Natural killer cell (primary cell): ENCODE measurements around the gene DCTN1. TPM values are rescaled to one million over a fixed set of nuclear protein-coding genes. Genes with fewer than 3 reads are reported as not detected.
A peak's percentile ranks its signal among the peaks of the same experiment; 100 is the strongest.

Experiments used
- ATAC-seq, 3 donors: fragments of 150-1000 bp in 2 of 3; fragments of 200-7000 bp in 1 of 3; cut with Tn5 transposase; 1 replicate in 1 of 3; 2 replicates in 2 of 3; pipeline ENCODE4 v1.10.0; 2021; ENCODE audit warnings: mild to moderate bottlenecking in 2 of 3, moderate library complexity in 2 of 3
- DNase-seq, 2 donors: peaks; one replicate each; pipeline versions ENCODE4 v3.0.0 to v3.0.0-alpha.2; 2013 to 2021; ENCODE audit warnings: mixed read lengths in 1 of 2
- H3K27ac ChIP-seq: one replicate; pipeline ENCODE4 v1.5.1; 2013; ENCODE audit warnings: mild to moderate bottlenecking, low read length
- H3K27me3 ChIP-seq: one replicate; pipeline ENCODE4 v1.6.1; 2013; ENCODE audit warnings: low read length; ENCODE audit not compliant: control insufficient read depth, insufficient read depth
- H3K36me3 ChIP-seq: one replicate; pipeline ENCODE4 v1.6.1; 2013; ENCODE audit warnings: low read length; ENCODE audit not compliant: control insufficient read depth, insufficient read depth
- H3K4me1 ChIP-seq: one replicate; pipeline ENCODE4 v1.6.1; 2013; ENCODE audit warnings: low read length; ENCODE audit not compliant: control insufficient read depth, insufficient read depth
- H3K4me3 ChIP-seq: one replicate; pipeline ENCODE4 v1.5.1; 2013; ENCODE audit warnings: low read length
- H3K9me3 ChIP-seq: one replicate; pipeline ENCODE4 v1.6.1; 2013; ENCODE audit warnings: low read length; ENCODE audit not compliant: control insufficient read depth, insufficient read depth
- H3K27ac Mint-ChIP-seq, 2 donors: one replicate each; pipeline ENCODE4 v1.8.0; 2022; ENCODE audit warnings: mild to moderate bottlenecking in 2 of 2, mixed read lengths in 2 of 2, moderate library complexity in 1 of 2
- H3K27me3 Mint-ChIP-seq, 2 donors: one replicate each; pipeline ENCODE4 v1.8.0; 2022; ENCODE audit warnings: low read depth in 2 of 2, mixed read lengths in 2 of 2
- H3K36me3 Mint-ChIP-seq: one replicate; pipeline ENCODE4 v1.8.0; 2022; ENCODE audit warnings: mixed read lengths
- H3K4me1 Mint-ChIP-seq, 2 donors: one replicate each; pipeline ENCODE4 v1.8.0; 2022; ENCODE audit warnings: mixed read lengths in 2 of 2
- H3K4me3 Mint-ChIP-seq: one replicate; pipeline ENCODE4 v1.8.0; 2022; ENCODE audit warnings: mild to moderate bottlenecking, moderate library complexity, mixed read lengths
- H3K9me3 Mint-ChIP-seq, 2 donors: one replicate each; pipeline ENCODE4 v1.8.0; 2022; ENCODE audit warnings: mixed read lengths in 2 of 2
- WGBS: methylation state at CpG from one replicate; pipeline ENCODE4 v1.1.7; 2013; ENCODE audit warnings: missing lambda C conversion rate; ENCODE audit not compliant: insufficient coverage; 5-methylcytosine and 5-hydroxymethylcytosine counted together
- intact Hi-C: fragments of 100-400 bp; cut with micrococcal nuclease; formaldehyde crosslinking; loops from one replicate; pipeline ENCODE4 v1.14.2; 2022
- total RNA-seq, 4 donors: library from RNA; stranded (reverse); fragments of 120-200 nt in 1 of 4; gene quantifications; one replicate each; pipeline versions ENCODE4 v1.2.3 to v1.2.4, GENCODE V29; 2013 to 2022
- TF ChIP-seq, protein P1 (sequence below): fragments of 200-600 bp; IDR thresholded peaks from one replicate; pipeline ENCODE4 v1.8.0; 2022; ENCODE audit warnings: antibody characterized with exemption

Gene DCTN1
- 100 to 1,000 TPM; 103 to 116 (median 116) TPM for total RNA-seq
- total RNA-seq (2013) = 70.9 TPM

DNA sequence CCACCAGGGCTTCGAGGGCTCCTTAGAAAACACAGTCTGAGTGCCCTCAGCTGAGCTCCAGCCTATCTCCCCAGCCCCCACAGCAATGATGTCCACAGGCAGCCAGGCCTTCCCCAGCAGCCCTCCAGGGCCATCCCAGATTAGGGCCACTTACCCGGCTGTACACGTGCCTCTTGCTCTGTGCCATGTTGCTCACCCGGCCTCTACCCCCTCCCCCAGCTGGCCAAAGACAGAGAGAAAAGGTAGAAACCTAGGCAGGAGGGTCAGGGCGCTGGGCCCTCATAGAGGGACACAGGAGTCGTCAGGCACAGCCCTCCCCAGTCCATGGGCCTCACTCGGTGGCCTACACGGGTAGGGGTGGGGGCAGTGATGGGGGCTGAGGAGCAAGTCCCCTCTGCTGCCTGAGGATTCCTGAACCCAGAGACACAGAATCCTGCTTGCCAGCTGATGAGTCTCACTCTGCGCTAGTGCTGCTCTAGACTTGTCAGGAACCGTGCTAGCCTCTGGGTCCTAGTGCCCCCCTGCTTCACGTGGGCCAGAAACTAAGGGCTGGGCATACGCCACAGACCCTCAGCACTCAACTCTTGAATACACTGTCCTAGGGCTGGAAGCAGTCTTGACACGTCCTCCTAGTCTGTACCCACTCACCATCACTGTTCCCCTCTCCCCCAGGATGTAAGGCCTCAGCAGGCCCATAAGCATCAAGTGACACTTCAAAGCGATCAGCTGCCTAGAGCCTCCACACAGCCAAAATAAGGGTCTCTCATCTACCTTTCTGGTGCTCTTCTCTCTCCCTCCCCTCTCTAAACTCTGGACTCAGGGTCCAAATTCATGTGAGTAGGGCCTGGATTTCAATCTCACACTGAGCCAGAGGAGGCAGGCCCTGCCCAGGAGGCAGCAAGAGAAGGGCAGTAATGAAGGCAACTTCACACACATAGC is at the start of gene DCTN1:
Gene DCTN1 (minus strand): TSS at position 461 of the 939 bp plus-strand sequence. CDS start 274 bp downstream, at position 187.
- ATAC-seq = peak; percentile 72 to 89 (median 87)
- Histone ChIP-seq H3K27ac (no peak within 1 kb of the TSS), H3K4me1 (peaks cover 25% of the 10 kb centered on the region), H3K9me3 (no peaks in the 10 kb centered on the region), H3K4me3 (no peak within 1 kb of the TSS), H3K27me3 (no peaks in the 10 kb centered on the region), H3K36me3 (peaks cover 20% of the 10 kb centered on the region)
- TF ChIP-seq, protein P1, sequence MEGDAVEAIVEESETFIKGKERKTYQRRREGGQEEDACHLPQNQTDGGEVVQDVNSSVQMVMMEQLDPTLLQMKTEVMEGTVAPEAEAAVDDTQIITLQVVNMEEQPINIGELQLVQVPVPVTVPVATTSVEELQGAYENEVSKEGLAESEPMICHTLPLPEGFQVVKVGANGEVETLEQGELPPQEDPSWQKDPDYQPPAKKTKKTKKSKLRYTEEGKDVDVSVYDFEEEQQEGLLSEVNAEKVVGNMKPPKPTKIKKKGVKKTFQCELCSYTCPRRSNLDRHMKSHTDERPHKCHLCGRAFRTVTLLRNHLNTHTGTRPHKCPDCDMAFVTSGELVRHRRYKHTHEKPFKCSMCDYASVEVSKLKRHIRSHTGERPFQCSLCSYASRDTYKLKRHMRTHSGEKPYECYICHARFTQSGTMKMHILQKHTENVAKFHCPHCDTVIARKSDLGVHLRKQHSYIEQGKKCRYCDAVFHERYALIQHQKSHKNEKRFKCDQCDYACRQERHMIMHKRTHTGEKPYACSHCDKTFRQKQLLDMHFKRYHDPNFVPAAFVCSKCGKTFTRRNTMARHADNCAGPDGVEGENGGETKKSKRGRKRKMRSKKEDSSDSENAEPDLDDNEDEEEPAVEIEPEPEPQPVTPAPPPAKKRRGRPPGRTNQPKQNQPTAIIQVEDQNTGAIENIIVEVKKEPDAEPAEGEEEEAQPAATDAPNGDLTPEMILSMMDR = no peak
- no peaks in the 10 kb centered on the region for H3K9me3 Mint-ChIP-seq
- 58% methylated on average over 14 of the region's 14 CpGs for WGBS
- peak within 1 kb of the TSS; percentile 7 to 55 for H3K27ac Mint-ChIP-seq
- peak; percentile 18 to 42 for DNase-seq
- H3K27me3 Mint-ChIP-seq = no peaks in the 10 kb centered on the region
- H3K36me3 Mint-ChIP-seq = no peaks in the 10 kb centered on the region
- H3K4me3 Mint-ChIP-seq = peak within 1 kb of the TSS; percentile 42
- intact Hi-C loops = no loop called here
- peaks cover 60 to 62% of the 10 kb centered on the region in 2 donors for H3K4me1 Mint-ChIP-seq

DNA sequence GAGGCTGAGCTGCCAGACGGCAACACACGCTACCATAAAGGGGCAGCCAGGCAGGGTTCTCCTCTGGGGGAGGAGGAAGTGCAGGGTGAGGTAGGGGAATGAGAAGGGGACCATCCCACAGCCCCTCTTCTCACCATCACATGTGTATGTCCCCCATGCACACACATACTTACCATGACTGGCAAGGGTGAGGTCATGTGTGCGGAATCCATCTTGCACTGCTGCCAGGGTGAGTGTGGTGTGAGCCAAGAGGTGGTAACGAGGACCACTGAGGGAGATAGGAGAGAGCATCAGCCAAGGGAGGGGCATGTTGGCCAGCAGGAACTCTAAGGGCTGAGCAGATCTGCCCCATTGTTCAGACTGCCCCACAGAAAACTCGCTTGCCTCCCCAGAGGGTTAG is 48.6 kb upstream of the DCTN1 start:
- WGBS = 91% methylated on average over 3 of the region's 5 CpGs
- Histone ChIP-seq H3K27me3 (no peaks in the 10 kb centered on the region), H3K27ac (no peak overlapping the region), H3K36me3 (peaks cover 11% of the 10 kb centered on the region), H3K4me1 (no peaks in the 10 kb centered on the region), H3K4me3 (no peak overlapping the region), H3K9me3 (no peaks in the 10 kb centered on the region)
- H3K36me3 Mint-ChIP-seq = no peaks in the 10 kb centered on the region
- H3K4me1 Mint-ChIP-seq = no peaks in the 10 kb centered on the region
- TF ChIP-seq, protein P1 = no peak
- H3K9me3 Mint-ChIP-seq = no peaks in the 10 kb centered on the region
- no peak overlapping the region for H3K4me3 Mint-ChIP-seq
- no peaks in the 10 kb centered on the region for H3K27me3 Mint-ChIP-seq
- ATAC-seq = no peak
- DNase-seq = no peak
- intact Hi-C loops = no loop called here
- peak overlapping the region in 1 of 2 donors; percentile 5 for H3K27ac Mint-ChIP-seq

DNA sequence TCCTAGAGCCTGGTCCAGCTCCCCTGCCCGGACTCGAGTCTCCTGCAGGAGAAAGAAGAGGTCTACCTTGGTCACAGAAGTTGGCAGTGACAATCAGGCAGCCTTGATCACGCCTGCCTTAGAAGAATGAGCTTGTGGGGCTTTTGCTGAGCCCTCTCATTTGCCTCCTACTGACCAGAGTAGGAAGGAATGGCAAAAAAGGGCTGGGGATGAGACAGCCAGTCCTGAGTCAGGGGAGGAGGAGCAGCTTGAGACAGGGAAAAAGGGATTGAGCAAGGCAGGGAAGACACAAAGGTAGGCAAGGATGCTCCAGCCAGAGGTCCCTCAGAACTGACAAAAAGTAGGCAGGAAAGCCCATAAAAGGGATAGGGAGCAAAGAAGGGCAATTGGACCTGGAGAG is 47.4 kb upstream of the DCTN1 start:
- ATAC-seq (no peak), DNase-seq (no peak)
- H3K27me3 Mint-ChIP-seq = no peaks in the 10 kb centered on the region
- no peak overlapping the region for H3K27ac ChIP-seq
- TF ChIP-seq, protein P1 = no peak
- H3K9me3 ChIP-seq = no peaks in the 10 kb centered on the region
- intact Hi-C loops = no loop called here
- peaks cover 0 to 6% of the 10 kb centered on the region in 2 donors for H3K4me1 Mint-ChIP-seq
- H3K4me3 Mint-ChIP-seq = no peak overlapping the region
- H3K9me3 Mint-ChIP-seq = no peaks in the 10 kb centered on the region
- 88% methylated on average over 3 of the region's 3 CpGs for whole genome bisulfite sequencing
- H3K27ac Mint-ChIP-seq = peak overlapping the region; percentile 17 to 96
- no peak overlapping the region for H3K4me3 ChIP-seq
- H3K36me3 ChIP-seq = peaks cover 11% of the 10 kb centered on the region
- no peaks in the 10 kb centered on the region for H3K36me3 Mint-ChIP-seq
- H3K27me3 ChIP-seq = no peaks in the 10 kb centered on the region
- no peaks in the 10 kb centered on the region for H3K4me1 ChIP-seq
